ENCODE measurements around the gene POP7.

- TF ChIP-seq EZH2phosphoT487 (IDR thresholded peaks at IDR 0.05; ENCODE audit: borderline replicate concordance, low read length), result no peak
- TF ChIP-seq, protein P1, sequence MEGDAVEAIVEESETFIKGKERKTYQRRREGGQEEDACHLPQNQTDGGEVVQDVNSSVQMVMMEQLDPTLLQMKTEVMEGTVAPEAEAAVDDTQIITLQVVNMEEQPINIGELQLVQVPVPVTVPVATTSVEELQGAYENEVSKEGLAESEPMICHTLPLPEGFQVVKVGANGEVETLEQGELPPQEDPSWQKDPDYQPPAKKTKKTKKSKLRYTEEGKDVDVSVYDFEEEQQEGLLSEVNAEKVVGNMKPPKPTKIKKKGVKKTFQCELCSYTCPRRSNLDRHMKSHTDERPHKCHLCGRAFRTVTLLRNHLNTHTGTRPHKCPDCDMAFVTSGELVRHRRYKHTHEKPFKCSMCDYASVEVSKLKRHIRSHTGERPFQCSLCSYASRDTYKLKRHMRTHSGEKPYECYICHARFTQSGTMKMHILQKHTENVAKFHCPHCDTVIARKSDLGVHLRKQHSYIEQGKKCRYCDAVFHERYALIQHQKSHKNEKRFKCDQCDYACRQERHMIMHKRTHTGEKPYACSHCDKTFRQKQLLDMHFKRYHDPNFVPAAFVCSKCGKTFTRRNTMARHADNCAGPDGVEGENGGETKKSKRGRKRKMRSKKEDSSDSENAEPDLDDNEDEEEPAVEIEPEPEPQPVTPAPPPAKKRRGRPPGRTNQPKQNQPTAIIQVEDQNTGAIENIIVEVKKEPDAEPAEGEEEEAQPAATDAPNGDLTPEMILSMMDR (IDR thresholded peaks at IDR 0.05; ENCODE audit: low read depth, low read length, poor library complexity, severe bottlenecking), result no peak
Observed at GRCh38 chr7:100687751-100688300, 18.1 kb upstream of the POP7 start.

All from DOHH2 (cell line).